ENCODE data around the gene ZBP1.

ZBP1 gene

DNA sequence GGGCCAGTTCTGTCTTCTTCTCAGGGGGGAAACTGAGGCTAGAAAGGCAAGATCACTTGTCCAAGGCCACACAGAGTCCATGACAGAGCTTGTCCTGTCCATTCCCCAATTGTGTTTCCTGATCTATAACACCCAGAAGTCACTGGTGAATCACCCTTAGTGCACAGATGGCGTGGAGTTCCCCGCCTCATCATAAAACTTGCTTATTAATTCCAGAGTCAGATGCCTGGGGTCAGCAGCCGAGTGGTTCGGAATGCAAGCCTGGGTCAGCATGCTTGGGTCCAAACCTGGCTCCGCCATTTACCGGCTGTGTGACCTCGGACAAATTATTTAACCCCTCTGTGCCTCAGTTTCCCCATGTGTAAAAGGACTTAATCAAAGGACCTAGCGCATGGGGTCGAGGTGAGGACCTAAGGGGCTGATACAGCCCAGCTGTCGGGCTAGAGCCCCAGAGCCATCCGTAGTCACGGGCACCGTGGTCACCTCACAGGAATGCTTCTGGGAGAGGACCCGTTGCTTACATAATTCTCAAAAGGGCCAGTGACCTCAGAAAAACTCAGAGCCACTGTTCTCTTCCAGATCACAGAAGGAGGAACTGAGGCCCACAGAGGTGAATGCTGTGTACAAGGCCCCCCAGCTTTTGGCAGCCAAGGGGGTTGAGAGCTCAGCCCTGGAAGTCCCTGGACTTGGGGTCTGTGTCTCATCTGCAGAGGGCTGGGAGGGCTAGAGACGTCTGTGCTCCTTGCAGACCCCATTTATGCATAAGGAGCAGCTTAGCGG is 1.4 kb upstream of the ZBP1 start:
- WGBS (ENCODE audit: insufficient coverage), result 97% methylated on average over 16 of the region's 16 CpGs
- H3K4me3 ChIP-seq (ENCODE audit: control insufficient read depth in 1 of 7, extremely low read depth in 1 of 7, insufficient read depth in 4 of 7, low read depth in 2 of 7, low read length in 6 of 7), result no peak overlapping the region
- H3K36me3 ChIP-seq (ENCODE audit: control insufficient read depth in 4 of 4, insufficient read depth in 4 of 4, low read length in 3 of 4), result peaks cover 0 to 13% (median 2%) of the 10 kb centered on the region in 4 experiments
- DNase-seq, result peak in 1 of 3 donors; percentile 26
- POLR2A ChIA-PET, result interaction anchor here (0.8 kb wide), 1 partner anchor 89 kb away, joined by 3 read pairs; no protein-coding TSS in a partner anchor
- H3K4me1 ChIP-seq (ENCODE audit: control extremely low read depth in 1 of 4, control insufficient read depth in 4 of 4, insufficient read depth in 4 of 4, low read length in 3 of 4), result peaks cover 4 to 46% (median 40%) of the 10 kb centered on the region in 4 experiments
- H3K9me3 ChIP-seq (ENCODE audit: control extremely low read depth in 1 of 5, control insufficient read depth in 4 of 5, insufficient read depth in 2 of 5, low read depth in 1 of 5, low read length in 4 of 5), result peaks cover 2 to 18% (median 9%) of the 10 kb centered on the region in 5 experiments
- CTCF ChIA-PET, result interaction anchor here (0.8 to 6.7 kb wide), 11 partner anchors 9 to 573 kb away, joined by 3 to 35 read pairs (median 3); no protein-coding TSS in a partner anchor
- H3K27ac ChIP-seq (ENCODE audit: insufficient read depth in 1 of 2, low read depth in 1 of 2, low read length in 2 of 2, poor library complexity in 1 of 2, severe bottlenecking in 2 of 2), result no peak overlapping the region
- peaks cover 0 to 2% (median 0%) of the 10 kb centered on the region in 5 experiments for H3K27me3 ChIP-seq (replicated peaks in 2 of 5; ENCODE audit: control insufficient read depth in 4 of 5, insufficient read depth in 5 of 5, low read length in 4 of 5)

DNA sequence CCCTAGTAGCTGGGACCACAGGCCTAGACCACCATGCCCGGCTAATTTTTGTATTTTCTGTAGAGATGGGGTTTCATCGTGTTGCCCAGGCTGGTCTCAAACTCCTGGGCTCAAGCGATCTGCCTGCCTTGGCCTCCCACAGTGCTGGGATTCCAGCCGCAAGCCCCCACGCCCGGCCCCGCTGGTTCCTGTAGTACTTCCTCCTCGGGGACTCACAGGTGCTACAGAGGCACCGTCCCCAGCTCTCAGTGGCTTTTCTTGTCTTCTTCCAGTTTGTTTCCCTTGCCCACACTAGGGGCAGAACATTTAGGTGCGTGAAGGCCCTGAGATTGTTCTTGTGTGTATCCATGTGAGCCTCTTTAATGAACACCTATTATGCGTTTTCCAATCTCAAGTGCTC is 773 bp upstream of the ZBP1 start:
- Histone ChIP-seq H3K4me1 (ENCODE audit: control extremely low read depth in 1 of 4, control insufficient read depth in 4 of 4, insufficient read depth in 4 of 4, low read length in 3 of 4) (peaks cover 4 to 43% (median 38%) of the 10 kb centered on the region in 4 experiments), H3K27me3 (replicated peaks in 2 of 5; ENCODE audit: control insufficient read depth in 4 of 5, insufficient read depth in 5 of 5, low read length in 4 of 5) (peaks cover 0 to 2% (median 0%) of the 10 kb centered on the region in 5 experiments), H3K27ac (ENCODE audit: insufficient read depth in 1 of 2, low read depth in 1 of 2, low read length in 2 of 2, poor library complexity in 1 of 2, severe bottlenecking in 2 of 2) (no peak overlapping the region), H3K36me3 (ENCODE audit: control insufficient read depth in 4 of 4, insufficient read depth in 4 of 4, low read length in 3 of 4) (peaks cover 0 to 13% (median 2%) of the 10 kb centered on the region in 4 experiments), H3K4me3 (ENCODE audit: control insufficient read depth in 1 of 7, extremely low read depth in 1 of 7, insufficient read depth in 4 of 7, low read depth in 2 of 7, low read length in 6 of 7) (peak overlapping the region in 2 of 7 experiments; percentile 13 to 56), H3K9me3 (ENCODE audit: control extremely low read depth in 1 of 5, control insufficient read depth in 4 of 5, insufficient read depth in 2 of 5, low read depth in 1 of 5, low read length in 4 of 5) (peaks cover 2 to 18% (median 9%) of the 10 kb centered on the region in 5 experiments)
- ChIA-PET POLR2A (no interaction called here), CTCF (interaction anchor here (0.6 to 6.7 kb wide), 9 partner anchors 10 to 573 kb away, joined by 3 to 35 read pairs (median 3); no protein-coding TSS in a partner anchor)
- DNase-seq, result peak in 2 of 3 donors; percentile 43 to 60
- 21% methylated on average over 9 of the region's 11 CpGs for WGBS (ENCODE audit: insufficient coverage)

GRCh38 chr20:57619051-57619831 is 985 bp downstream of the ZBP1 start:
- POLR2A ChIA-PET, result interaction anchor here (0.5 to 1.0 kb wide), 4 partner anchors 9 to 139 kb away, joined by 3 to 4 read pairs (median 3); no protein-coding TSS in a partner anchor
- WGBS (ENCODE audit: insufficient coverage), result 17% methylated on average over 13 of the region's 19 CpGs
- H3K9me3 ChIP-seq (ENCODE audit: control extremely low read depth in 1 of 5, control insufficient read depth in 4 of 5, insufficient read depth in 2 of 5, low read depth in 1 of 5, low read length in 4 of 5), result peaks cover 0 to 5% (median 0%) of the 10 kb centered on the region in 5 experiments
- peak overlapping the region in 5 of 7 experiments; percentile 15 to 60 (median 50) for H3K4me3 ChIP-seq (ENCODE audit: control insufficient read depth in 1 of 7, extremely low read depth in 1 of 7, insufficient read depth in 4 of 7, low read depth in 2 of 7, low read length in 6 of 7)
- H3K27ac ChIP-seq (ENCODE audit: insufficient read depth in 1 of 2, low read depth in 1 of 2, low read length in 2 of 2, poor library complexity in 1 of 2, severe bottlenecking in 2 of 2), result peak overlapping the region in 1 of 2 experiments; percentile 52
- peaks cover 0 to 6% (median 2%) of the 10 kb centered on the region in 4 experiments for H3K36me3 ChIP-seq (ENCODE audit: control insufficient read depth in 4 of 4, insufficient read depth in 4 of 4, low read length in 3 of 4)
- peaks cover 4 to 43% (median 37%) of the 10 kb centered on the region in 4 experiments for H3K4me1 ChIP-seq (ENCODE audit: control extremely low read depth in 1 of 4, control insufficient read depth in 4 of 4, insufficient read depth in 4 of 4, low read length in 3 of 4)
- CTCF ChIA-PET, result interaction anchor here (0.8 to 6.7 kb wide), 7 partner anchors 8 to 91 kb away, joined by 3 to 35 read pairs (median 3); no protein-coding TSS in a partner anchor
- peak; percentile 71 to 92 (median 92) for DNase-seq
- peaks cover 0 to 8% (median 0%) of the 10 kb centered on the region in 5 experiments for H3K27me3 ChIP-seq (replicated peaks in 2 of 5; ENCODE audit: control insufficient read depth in 4 of 5, insufficient read depth in 5 of 5, low read length in 4 of 5)

- WGBS (ENCODE audit: insufficient coverage), result 50% methylated on average over 5 of the region's 6 CpGs
- H3K27me3 ChIP-seq (replicated peaks in 2 of 5; ENCODE audit: control insufficient read depth in 4 of 5, insufficient read depth in 5 of 5, low read length in 4 of 5), result peaks cover 0 to 8% (median 0%) of the 10 kb centered on the region in 5 experiments
- CTCF ChIA-PET, result interaction anchor here (1.0 to 6.7 kb wide), 3 partner anchors 9 to 35 kb away, joined by 3 to 35 read pairs (median 10); no protein-coding TSS in a partner anchor
- H3K36me3 ChIP-seq (ENCODE audit: control insufficient read depth in 4 of 4, insufficient read depth in 4 of 4, low read length in 3 of 4), result peaks cover 0 to under 1% (median 0%) of the 10 kb centered on the region in 4 experiments
- peaks cover 4 to 43% (median 37%) of the 10 kb centered on the region in 4 experiments for H3K4me1 ChIP-seq (ENCODE audit: control extremely low read depth in 1 of 4, control insufficient read depth in 4 of 4, insufficient read depth in 4 of 4, low read length in 3 of 4)
- peak overlapping the region in 1 of 2 experiments; percentile 52 for H3K27ac ChIP-seq (ENCODE audit: insufficient read depth in 1 of 2, low read depth in 1 of 2, low read length in 2 of 2, poor library complexity in 1 of 2, severe bottlenecking in 2 of 2)
- H3K9me3 ChIP-seq (ENCODE audit: control extremely low read depth in 1 of 5, control insufficient read depth in 4 of 5, insufficient read depth in 2 of 5, low read depth in 1 of 5, low read length in 4 of 5), result peaks cover 0 to under 1% (median 0%) of the 10 kb centered on the region in 5 experiments
- peak overlapping the region in 4 of 7 experiments; percentile 30 to 60 (median 52) for H3K4me3 ChIP-seq (ENCODE audit: control insufficient read depth in 1 of 7, extremely low read depth in 1 of 7, insufficient read depth in 4 of 7, low read depth in 2 of 7, low read length in 6 of 7)
- no peak for DNase-seq
- POLR2A ChIA-PET, result interaction anchor here (0.5 to 1.0 kb wide), 4 partner anchors 10 to 138 kb away, joined by 3 to 4 read pairs (median 3); no protein-coding TSS in a partner anchor
These were observed 1.5 kb downstream of the ZBP1 start for GRCh38 chr20:57618764-57619050.

GRCh38 chr20:57618091-57618763 is 2.0 kb downstream of the ZBP1 start:
- Histone ChIP-seq H3K27ac (ENCODE audit: insufficient read depth in 1 of 2, low read depth in 1 of 2, low read length in 2 of 2, poor library complexity in 1 of 2, severe bottlenecking in 2 of 2) (no peak overlapping the region), H3K4me1 (ENCODE audit: control extremely low read depth in 1 of 4, control insufficient read depth in 4 of 4, insufficient read depth in 4 of 4, low read length in 3 of 4) (peaks cover 4 to 43% (median 37%) of the 10 kb centered on the region in 4 experiments), H3K36me3 (ENCODE audit: control insufficient read depth in 4 of 4, insufficient read depth in 4 of 4, low read length in 3 of 4) (no peaks in the 10 kb centered on the region), H3K27me3 (replicated peaks in 2 of 5; ENCODE audit: control insufficient read depth in 4 of 5, insufficient read depth in 5 of 5, low read length in 4 of 5) (peaks cover 0 to 8% (median 0%) of the 10 kb centered on the region in 5 experiments), H3K4me3 (ENCODE audit: control insufficient read depth in 1 of 7, extremely low read depth in 1 of 7, insufficient read depth in 4 of 7, low read depth in 2 of 7, low read length in 6 of 7) (peak overlapping the region in 2 of 7 experiments; percentile 30 to 60), H3K9me3 (ENCODE audit: control extremely low read depth in 1 of 5, control insufficient read depth in 4 of 5, insufficient read depth in 2 of 5, low read depth in 1 of 5, low read length in 4 of 5) (no peaks in the 10 kb centered on the region)
- WGBS (ENCODE audit: insufficient coverage), result 85% methylated on average over 5 of the region's 14 CpGs
- CTCF ChIA-PET, result interaction anchor here (0.6 to 1.8 kb wide), 3 partner anchors 20 to 1847 kb away, joined by 3 to 10 read pairs (median 5); no protein-coding TSS in a partner anchor
- peak in 2 of 3 donors; percentile 51 to 52 for DNase-seq
- POLR2A ChIA-PET, result interaction anchor here (0.6 to 1.0 kb wide), 3 partner anchors 12 to 286 kb away, joined by 3 to 4 read pairs (median 3); no protein-coding TSS in a partner anchor

Data from common myeloid progenitor, CD34-positive (primary cell).